Mesenchymal stem cell (in vitro differentiated cells and primary cell): ENCODE data around the gene N4BP3.

Source experiments
- DNase-seq: peaks from one replicate; pipeline ENCODE4 v3.0.0-alpha.2; 2013
- H2AFZ ChIP-seq: one replicate; pipeline ENCODE4 v1.6.1; 2013; ENCODE audit warnings: low read depth, mild to moderate bottlenecking, control low read depth, inconsistent platforms, low read length, moderate library complexity
- H2AK5ac ChIP-seq: 2 replicates; pipeline ENCODE4 v1.6.1; 2013; ENCODE audit warnings: low read length, moderate library complexity, mild to moderate bottlenecking, inconsistent platforms; ENCODE audit not compliant: severe bottlenecking
- H2BK120ac ChIP-seq: one replicate; pipeline ENCODE4 v1.6.1; 2013; ENCODE audit warnings: low read depth, mild to moderate bottlenecking, inconsistent platforms, low read length, moderate library complexity
- H2BK12ac ChIP-seq, 2 experiments: one replicate each; pipeline ENCODE4 v1.6.1; 2013; ENCODE audit warnings: inconsistent platforms in 2 of 2, low read length in 2 of 2, mild to moderate bottlenecking in 2 of 2, moderate library complexity in 2 of 2, control low read depth in 1 of 2
- H2BK15ac ChIP-seq: one replicate; pipeline ENCODE4 v1.6.1; 2013; ENCODE audit warnings: mild to moderate bottlenecking, low read depth, inconsistent platforms; ENCODE audit not compliant: poor library complexity, severe bottlenecking
- H2BK5ac ChIP-seq: 2 replicates; pipeline ENCODE4 v1.6.1; 2013; ENCODE audit warnings: low read depth, mild to moderate bottlenecking, low read length, control low read depth, inconsistent platforms; ENCODE audit not compliant: poor library complexity, severe bottlenecking
- H3K14ac ChIP-seq, 2 experiments: one replicate each; pipeline ENCODE4 v1.6.1; 2013; ENCODE audit warnings: inconsistent platforms in 2 of 2, low read length in 2 of 2, control low read depth in 1 of 2, mild to moderate bottlenecking in 1 of 2, moderate library complexity in 1 of 2
- H3K18ac ChIP-seq, 2 experiments: one replicate each; pipeline ENCODE4 v1.6.1; 2013; ENCODE audit warnings: inconsistent platforms in 2 of 2, low read length in 2 of 2, control low read depth in 1 of 2, low read depth in 1 of 2, mild to moderate bottlenecking in 1 of 2
- H3K23ac ChIP-seq, 2 experiments: one replicate each; pipeline ENCODE4 v1.6.1; 2013; ENCODE audit warnings: inconsistent platforms in 2 of 2, low read length in 2 of 2, mild to moderate bottlenecking in 2 of 2, moderate library complexity in 2 of 2, control low read depth in 1 of 2
- H3K27ac ChIP-seq: 2 replicates; pipeline ENCODE4 v1.5.1; 2013; ENCODE audit warnings: mild to moderate bottlenecking, moderate library complexity, low read length, control low read depth, inconsistent platforms; ENCODE audit not compliant: poor library complexity, severe bottlenecking
- H3K27me3 ChIP-seq, 2 experiments: 2 replicates each; pipeline versions ENCODE4 v1.6.1 to v1.7.0; 2013; ENCODE audit warnings: low read length in 2 of 2, mild to moderate bottlenecking in 2 of 2, moderate library complexity in 2 of 2, control low read depth in 1 of 2, inconsistent platforms in 1 of 2; ENCODE audit not compliant: control insufficient read depth in 1 of 2, insufficient read depth in 1 of 2
- H3K36me3 ChIP-seq, 2 experiments: 2 replicates each; pipeline versions ENCODE4 v1.6.1 to v1.7.0; 2013; ENCODE audit warnings: low read length in 2 of 2, control low read depth in 1 of 2, inconsistent platforms in 1 of 2, low read depth in 1 of 2, mild to moderate bottlenecking in 1 of 2; ENCODE audit not compliant: insufficient read depth in 2 of 2, control insufficient read depth in 1 of 2
- H3K4ac ChIP-seq, 2 experiments: one replicate each; pipeline ENCODE4 v1.6.1; 2013; ENCODE audit warnings: inconsistent platforms in 2 of 2, low read length in 2 of 2, mild to moderate bottlenecking in 2 of 2, moderate library complexity in 2 of 2, control low read depth in 1 of 2, low read depth in 1 of 2
- H3K4me1 ChIP-seq: 2 replicates; pipeline ENCODE4 v1.6.1; 2013; ENCODE audit warnings: low read depth, low read length, control low read depth; ENCODE audit not compliant: control insufficient read depth, insufficient read depth
- H3K4me2 ChIP-seq: 2 replicates; pipeline ENCODE4 v1.6.1; 2013; ENCODE audit warnings: low read length, mild to moderate bottlenecking, inconsistent platforms; ENCODE audit not compliant: poor library complexity, severe bottlenecking
- H3K4me3 ChIP-seq, 2 experiments: 2 replicates each; pipeline versions ENCODE4 v1.5.1 to v1.7.0; 2013; ENCODE audit warnings: low read length in 2 of 2, mild to moderate bottlenecking in 2 of 2, control low read depth in 1 of 2, low read depth in 1 of 2; ENCODE audit not compliant: insufficient read depth in 1 of 2
- H3K79me1 ChIP-seq: replicated peaks from 2 replicates; pipeline ENCODE4 v1.6.1; 2013; ENCODE audit warnings: mild to moderate bottlenecking, control low read depth, low read length, inconsistent platforms; ENCODE audit not compliant: poor library complexity, severe bottlenecking
- H3K9ac ChIP-seq: 2 replicates; pipeline ENCODE4 v1.7.0; 2013; ENCODE audit warnings: mild to moderate bottlenecking, low read length, moderate library complexity
- H3K9me3 ChIP-seq: 2 replicates; pipeline ENCODE4 v1.7.0; 2013; ENCODE audit warnings: mild to moderate bottlenecking, low read length; ENCODE audit not compliant: control insufficient read depth
- H4K8ac ChIP-seq: one replicate; pipeline ENCODE4 v1.6.1; 2013; ENCODE audit warnings: inconsistent platforms, mild to moderate bottlenecking, low read length, moderate library complexity
- H4K91ac ChIP-seq: one replicate; pipeline ENCODE4 v1.6.1; 2013; ENCODE audit warnings: mild to moderate bottlenecking, low read length, inconsistent platforms
- WGBS: methylation state at CpG from one replicate; pipeline ENCODE4 v1.1.7; 2013; ENCODE audit warnings: mixed read lengths; 5-methylcytosine and 5-hydroxymethylcytosine counted together

The N4BP3 gene

GRCh38 chr5:178149199-178149932 is 36.0 kb downstream of the N4BP3 start:
- 93% methylated on average over 11 of the region's 11 CpGs for WGBS
- Histone ChIP-seq H4K91ac (no peak overlapping the region), H3K4me1 (peaks cover 8% of the 10 kb centered on the region), H3K4me3 (no peak overlapping the region), H3K9me3 (no peaks in the 10 kb centered on the region), H3K4ac (no peak overlapping the region), H2BK15ac (no peak overlapping the region), H3K27me3 (no peaks in the 10 kb centered on the region), H3K27ac (no peak overlapping the region), H3K79me1 (peaks cover 44% of the 10 kb centered on the region), H3K9ac (peak overlapping the region; percentile 0), H3K4me2 (no peak overlapping the region), H4K8ac (no peak overlapping the region), H2AK5ac (no peak overlapping the region), H3K36me3 (peaks cover 67 to 71% of the 10 kb centered on the region in 2 experiments), H3K23ac (no peak overlapping the region), H2BK5ac (no peak overlapping the region), H2AFZ (no peak overlapping the region), H3K18ac (no peak overlapping the region), H2BK12ac (no peak overlapping the region), H2BK120ac (no peak overlapping the region), H3K14ac (no peak overlapping the region)
- no peak for DNase-seq

GRCh38 chr5:178150977-178151734 is 37.8 kb downstream of the N4BP3 start:
- peaks cover 53 to 63% of the 10 kb centered on the region in 2 experiments for H3K36me3 ChIP-seq
- WGBS = 89% methylated on average over 11 of the region's 11 CpGs
- H3K18ac ChIP-seq = no peak overlapping the region

GRCh38 chr5:178152491-178153444 is 39.4 kb downstream of the N4BP3 start:
- Histone ChIP-seq H3K4me2 (peak overlapping the region; percentile 90), H3K27ac (no peak overlapping the region), H3K36me3 (peaks cover 37 to 47% of the 10 kb centered on the region in 2 experiments), H2BK12ac (no peak overlapping the region), H3K27me3 (no peaks in the 10 kb centered on the region), H3K23ac (no peak overlapping the region), H3K18ac (no peak overlapping the region), H4K91ac (no peak overlapping the region), H2BK5ac (no peak overlapping the region), H3K4me3 (peak overlapping the region; percentile 93 to 98), H3K4me1 (peaks cover 13% of the 10 kb centered on the region), H3K14ac (no peak overlapping the region), H2AFZ (no peak overlapping the region), H2AK5ac (peak overlapping the region; percentile 15), H3K9me3 (no peaks in the 10 kb centered on the region), H3K9ac (peak overlapping the region; percentile 97), H4K8ac (peak overlapping the region; percentile 27), H2BK120ac (no peak overlapping the region), H3K4ac (peak overlapping the region in 1 of 2 experiments; percentile 33), H2BK15ac (no peak overlapping the region), H3K79me1 (peaks cover 35% of the 10 kb centered on the region)
- 61% methylated on average over 29 of the region's 31 CpGs for WGBS
- DNase-seq = peak; percentile 19

More at GRCh38 chr5:178150977-178151734, 37.8 kb downstream of the N4BP3 start:
- Histone ChIP-seq H3K4me3 (no peak overlapping the region), H3K9me3 (no peaks in the 10 kb centered on the region), H2BK15ac (no peak overlapping the region), H3K27ac (no peak overlapping the region), H3K9ac (peak overlapping the region; percentile 97), H4K8ac (no peak overlapping the region), H4K91ac (no peak overlapping the region), H2AK5ac (no peak overlapping the region), H3K14ac (no peak overlapping the region), H3K27me3 (no peaks in the 10 kb centered on the region), H3K4me1 (peaks cover 13% of the 10 kb centered on the region), H2BK12ac (no peak overlapping the region), H3K23ac (no peak overlapping the region), H3K4ac (no peak overlapping the region), H3K79me1 (peaks cover 40% of the 10 kb centered on the region), H3K4me2 (no peak overlapping the region), H2BK5ac (no peak overlapping the region), H2AFZ (no peak overlapping the region), H2BK120ac (no peak overlapping the region)
- DNase-seq = peak; percentile 26
